ENCODE measurements around the gene PPIC.

The PPIC gene

GRCh38 chr5:123036391-123037103 lies at the start of gene PPIC:
Gene PPIC, minus strand, starts transcription at chr5:123036725. Its CDS starts 100 bp downstream, at chr5:123036625.
- peak; percentile 85 for DNase-seq (ENCODE audit: low spot score)

- no peak for DNase-seq (ENCODE audit: low spot score)
These were observed 49.2 kb upstream of the PPIC start for GRCh38 chr5:123085638-123086286.

GRCh38 chr5:123084730-123085605 lies 48.4 kb upstream of the PPIC start:
- DNase-seq (ENCODE audit: low spot score), result no peak

GRCh38 chr5:123083298-123083697 lies 46.8 kb upstream of the PPIC start:
- no peak for DNase-seq (ENCODE audit: low spot score)

GRCh38 chr5:123080215-123080614 lies 43.7 kb upstream of the PPIC start:
- DNase-seq (ENCODE audit: low spot score), result no peak

- no peak for DNase-seq (ENCODE audit: low spot score)
These were observed 39.1 kb upstream of the PPIC start for GRCh38 chr5:123075521-123076163.

GRCh38 chr5:123068368-123068938 lies 31.9 kb upstream of the PPIC start:
- DNase-seq (ENCODE audit: low spot score), result no peak

- peak; percentile 73 for DNase-seq (ENCODE audit: low spot score)
These were observed 29.5 kb upstream of the PPIC start for GRCh38 chr5:123066016-123066415.

- no peak for DNase-seq (ENCODE audit: low spot score)
These were observed 22.9 kb upstream of the PPIC start for GRCh38 chr5:123059455-123059854.

GRCh38 chr5:123051206-123051605 lies 14.7 kb upstream of the PPIC start:
- no peak for DNase-seq (ENCODE audit: low spot score)

GRCh38 chr5:123047706-123048105 lies 11.2 kb upstream of the PPIC start:
- no peak for DNase-seq (ENCODE audit: low spot score)

- DNase-seq (ENCODE audit: low spot score), result no peak
These were observed 9.7 kb upstream of the PPIC start for GRCh38 chr5:123046222-123046621.

GRCh38 chr5:123044926-123045617 lies 8.5 kb upstream of the PPIC start:
- no peak for DNase-seq (ENCODE audit: low spot score)

GRCh38 chr5:123039673-123040072 lies 3.1 kb upstream of the PPIC start:
- DNase-seq (ENCODE audit: low spot score), result no peak

GRCh38 chr5:123037104-123037418 lies 536 bp upstream of the PPIC start:
- peak; percentile 66 for DNase-seq (ENCODE audit: low spot score)

GRCh38 chr5:123035918-123036390 lies 571 bp downstream of the PPIC start:
- peak; percentile 52 for DNase-seq (ENCODE audit: low spot score)

- peak; percentile 73 for DNase-seq (ENCODE audit: low spot score)
These were observed 1.1 kb downstream of the PPIC start for GRCh38 chr5:123035360-123035917.

GRCh38 chr5:123033157-123033671 lies 3.3 kb downstream of the PPIC start:
- no peak for DNase-seq (ENCODE audit: low spot score)

- DNase-seq (ENCODE audit: low spot score), result no peak
These were observed 8.3 kb downstream of the PPIC start for GRCh38 chr5:123028222-123028621.

GRCh38 chr5:123014689-123015088 lies 21.8 kb downstream of the PPIC start:
- DNase-seq (ENCODE audit: low spot score), result no peak

- DNase-seq (ENCODE audit: low spot score), result no peak
These were observed 24.2 kb downstream of the PPIC start for GRCh38 chr5:123012321-123012720.

All from RKO (cell line).